ENCODE results near the gene ST6GAL1.

Gene ST6GAL1

DNA sequence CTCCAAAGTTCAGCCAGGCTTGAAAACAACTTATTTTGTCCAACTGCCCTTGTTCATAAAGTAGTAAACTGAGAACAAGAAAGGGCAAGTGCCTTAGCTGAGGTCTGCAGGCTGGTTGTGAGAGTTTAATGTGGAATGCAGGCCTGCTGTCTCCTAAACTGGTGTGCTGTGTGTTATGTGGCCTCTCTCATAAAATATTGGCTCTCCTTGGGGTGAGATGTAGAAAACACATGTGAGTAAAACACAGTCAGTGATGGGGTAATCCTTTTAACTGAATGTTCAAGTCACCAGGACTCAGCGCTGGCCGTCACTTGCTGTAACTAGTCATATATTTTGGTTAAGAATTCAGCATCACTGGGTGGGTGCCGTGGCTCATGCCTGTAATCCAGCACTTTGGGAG, 7.1 kb upstream of the ST6GAL1 start:
- TF ChIP-seq MYC (IDR thresholded peaks at IDR 0.05; ENCODE audit: low read depth, low read length) (no peak), POLR2A (IDR thresholded peaks at IDR 0.05; ENCODE audit: extremely low read depth, insufficient read length) (no peak), CTCF (IDR thresholded peaks at IDR 0.05; ENCODE audit: low read depth, low read length) (no peak)
- TF ChIP-seq, protein P1, sequence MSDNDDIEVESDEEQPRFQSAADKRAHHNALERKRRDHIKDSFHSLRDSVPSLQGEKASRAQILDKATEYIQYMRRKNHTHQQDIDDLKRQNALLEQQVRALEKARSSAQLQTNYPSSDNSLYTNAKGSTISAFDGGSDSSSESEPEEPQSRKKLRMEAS (IDR thresholded peaks at IDR 0.05; ENCODE audit: low read depth, low read length) = no peak
- H3K4me3 ChIP-seq (ENCODE audit: low read depth, low read length) = no peak overlapping the region
- DNase-seq (ENCODE audit: low read depth) = no peak

DNA sequence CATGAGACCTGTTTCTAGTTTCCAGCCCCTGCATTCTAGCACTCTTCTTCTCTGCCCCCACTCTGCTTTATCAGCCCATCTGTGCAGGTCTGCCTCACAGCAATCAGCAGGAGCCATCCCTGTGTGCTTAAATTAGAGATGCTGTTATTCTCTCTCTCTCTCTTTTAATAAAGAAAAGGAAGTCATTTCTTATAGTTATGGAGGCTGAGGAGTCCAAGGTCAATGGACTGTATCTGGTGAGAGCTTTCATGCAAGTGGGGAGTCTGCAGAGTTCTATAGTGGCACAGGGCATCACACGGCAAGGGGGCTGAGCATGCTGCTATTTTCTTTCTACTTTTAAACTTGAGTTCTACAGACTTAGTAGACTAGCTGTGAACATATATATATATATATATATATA, 4.5 kb upstream of the ST6GAL1 start:
- DNase-seq (ENCODE audit: low read depth) = no peak
- no peak overlapping the region for H3K4me3 ChIP-seq (ENCODE audit: low read depth, low read length)
- TF ChIP-seq, protein P1 (IDR thresholded peaks at IDR 0.05; ENCODE audit: low read depth, low read length) = no peak
- TF ChIP-seq CTCF (IDR thresholded peaks at IDR 0.05; ENCODE audit: low read depth, low read length) (no peak), MYC (IDR thresholded peaks at IDR 0.05; ENCODE audit: low read depth, low read length) (no peak), POLR2A (IDR thresholded peaks at IDR 0.05; ENCODE audit: extremely low read depth, insufficient read length) (no peak)

DNA sequence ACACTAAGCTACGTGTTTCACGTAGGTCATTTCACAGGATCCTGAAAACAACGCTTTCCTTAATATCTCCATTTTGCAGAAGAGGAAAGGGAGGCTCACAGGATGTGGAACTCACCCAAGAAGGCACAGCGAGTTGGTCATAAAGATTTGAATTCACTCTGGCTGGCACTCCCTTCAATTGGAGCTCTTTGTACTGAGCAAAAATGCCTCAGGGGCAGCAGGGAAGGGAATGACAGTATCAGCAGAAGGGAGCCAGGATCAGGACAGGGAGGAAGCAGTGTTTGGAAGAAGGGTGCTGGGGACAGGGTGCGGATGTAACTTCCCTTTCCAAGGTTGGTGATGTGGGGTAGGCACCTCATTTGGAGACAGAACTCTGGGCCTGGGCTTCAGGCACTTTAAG, 1.1 kb upstream of the ST6GAL1 start:
- no peak for DNase-seq (ENCODE audit: low read depth)
- H3K4me3 ChIP-seq (ENCODE audit: low read depth, low read length) = no peak overlapping the region
- TF ChIP-seq POLR2A (IDR thresholded peaks at IDR 0.05; ENCODE audit: extremely low read depth, insufficient read length) (no peak), MYC (IDR thresholded peaks at IDR 0.05; ENCODE audit: low read depth, low read length) (no peak), CTCF (IDR thresholded peaks at IDR 0.05; ENCODE audit: low read depth, low read length) (no peak)
- TF ChIP-seq, protein P1 (IDR thresholded peaks at IDR 0.05; ENCODE audit: low read depth, low read length) = no peak

DNA sequence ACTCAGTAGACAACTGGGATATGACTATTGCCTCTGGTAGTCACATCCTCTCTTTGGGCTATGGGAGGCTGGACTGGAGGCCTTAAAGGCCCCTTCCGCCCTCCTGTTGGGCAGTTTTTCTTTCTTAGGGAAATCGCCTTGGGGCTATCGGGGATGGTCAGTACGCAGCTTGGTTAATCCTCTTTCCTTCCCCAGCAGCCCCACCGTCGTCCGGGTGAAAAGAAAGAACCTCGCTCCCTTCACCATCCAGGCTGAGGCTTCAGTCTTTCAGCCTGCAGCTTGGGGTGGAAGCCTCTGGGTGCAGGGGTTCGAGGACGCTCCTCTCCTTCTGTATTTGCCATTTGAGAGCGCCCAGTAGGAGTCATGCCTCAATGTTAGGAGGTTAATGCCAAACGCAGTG, 641 bp upstream of the ST6GAL1 start:
- peak overlapping the region; percentile 71 for H3K4me3 ChIP-seq (ENCODE audit: low read depth, low read length)
- TF ChIP-seq MYC (IDR thresholded peaks at IDR 0.05; ENCODE audit: low read depth, low read length) (no peak), CTCF (IDR thresholded peaks at IDR 0.05; ENCODE audit: low read depth, low read length) (no peak), POLR2A (IDR thresholded peaks at IDR 0.05; ENCODE audit: extremely low read depth, insufficient read length) (no peak)
- TF ChIP-seq, protein P1 (IDR thresholded peaks at IDR 0.05; ENCODE audit: low read depth, low read length) = no peak
- no peak for DNase-seq (ENCODE audit: low read depth)

- H3K4me3 ChIP-seq (ENCODE audit: low read depth, low read length) = peak overlapping the region; percentile 71
- DNase-seq (ENCODE audit: low read depth) = peak; percentile 88
- TF ChIP-seq, protein P1 (IDR thresholded peaks at IDR 0.05; ENCODE audit: low read depth, low read length) = peak; percentile 98
- peak; percentile 94 for TF ChIP-seq MYC (IDR thresholded peaks at IDR 0.05; ENCODE audit: low read depth, low read length)
- no peak for TF ChIP-seq POLR2A (IDR thresholded peaks at IDR 0.05; ENCODE audit: extremely low read depth, insufficient read length)
- TF ChIP-seq CTCF (IDR thresholded peaks at IDR 0.05; ENCODE audit: low read depth, low read length) = peak; percentile 36
These were observed 560 bp downstream of the ST6GAL1 start for GRCh38 chr3:186930641-186931531.

Data from NB4 (cell line).